Choroid plexus epithelial cell (primary cell): ENCODE measurements around the gene DMRTB1.

Source experiments
- DNase-seq: peaks from one replicate; pipeline ENCODE4 v3.0.0-alpha.2; 2010; ENCODE audit warnings: low read depth
- H3K4me3 ChIP-seq: 2 replicates; pipeline ENCODE4 v1.5.1; 2011; ENCODE audit warnings: low read depth, mild to moderate bottlenecking, control low read depth, low read length, moderate library complexity
- TF ChIP-seq, protein P1 (sequence below): conservative IDR thresholded peaks from 2 replicates; pipeline ENCODE4 v1.5.1; 2011; ENCODE audit warnings: low read depth, mild to moderate bottlenecking, control low read depth, inconsistent platforms, low read length, moderate library complexity

DMRTB1 gene

DNA sequence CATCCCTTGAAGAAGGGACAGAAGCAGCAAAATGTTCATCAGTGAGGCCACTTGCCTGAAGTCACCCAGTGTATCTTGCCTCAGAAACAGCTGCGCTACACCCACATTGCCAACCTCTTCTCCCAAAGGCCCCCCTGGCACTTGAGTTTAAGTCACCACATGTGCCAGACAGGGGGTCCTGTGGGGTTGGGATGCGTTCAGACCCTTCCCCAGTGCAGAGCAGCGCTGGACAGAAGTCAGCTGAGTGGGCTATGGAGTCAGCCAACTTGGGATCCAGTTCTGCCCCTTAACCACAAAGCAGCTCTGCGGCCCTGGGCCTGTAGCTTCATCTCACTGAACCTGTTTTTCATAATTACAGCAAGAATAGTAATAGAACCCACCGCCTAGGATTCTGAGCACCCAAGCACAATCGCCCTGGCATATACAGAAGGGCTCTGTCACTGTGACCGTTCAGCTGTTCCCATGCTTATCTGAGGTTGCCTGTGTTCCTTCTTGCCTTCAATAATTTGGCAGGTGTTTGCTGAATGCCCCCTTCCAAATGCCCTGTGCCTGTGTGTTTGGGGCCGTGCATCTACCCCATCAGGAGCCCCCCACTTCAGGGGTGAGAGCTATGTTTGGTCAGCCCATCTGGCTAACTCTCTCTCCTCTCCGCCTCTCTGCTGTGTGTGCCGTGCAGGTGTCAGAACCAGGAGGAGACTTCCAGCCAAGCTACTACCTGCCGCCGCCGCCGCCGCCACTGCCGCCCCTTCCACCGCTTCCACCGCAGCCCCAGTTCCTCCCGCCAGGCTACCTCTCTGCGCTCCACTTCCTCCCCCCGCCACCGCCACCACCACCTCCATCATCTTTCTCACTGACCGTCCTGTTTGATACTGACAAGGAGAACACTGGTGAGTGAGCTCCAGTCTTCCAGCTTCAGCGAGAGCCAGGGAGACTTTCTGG, 5.0 kb downstream of the DMRTB1 start:
- DNase-seq, result no peak
- TF ChIP-seq, protein P1, sequence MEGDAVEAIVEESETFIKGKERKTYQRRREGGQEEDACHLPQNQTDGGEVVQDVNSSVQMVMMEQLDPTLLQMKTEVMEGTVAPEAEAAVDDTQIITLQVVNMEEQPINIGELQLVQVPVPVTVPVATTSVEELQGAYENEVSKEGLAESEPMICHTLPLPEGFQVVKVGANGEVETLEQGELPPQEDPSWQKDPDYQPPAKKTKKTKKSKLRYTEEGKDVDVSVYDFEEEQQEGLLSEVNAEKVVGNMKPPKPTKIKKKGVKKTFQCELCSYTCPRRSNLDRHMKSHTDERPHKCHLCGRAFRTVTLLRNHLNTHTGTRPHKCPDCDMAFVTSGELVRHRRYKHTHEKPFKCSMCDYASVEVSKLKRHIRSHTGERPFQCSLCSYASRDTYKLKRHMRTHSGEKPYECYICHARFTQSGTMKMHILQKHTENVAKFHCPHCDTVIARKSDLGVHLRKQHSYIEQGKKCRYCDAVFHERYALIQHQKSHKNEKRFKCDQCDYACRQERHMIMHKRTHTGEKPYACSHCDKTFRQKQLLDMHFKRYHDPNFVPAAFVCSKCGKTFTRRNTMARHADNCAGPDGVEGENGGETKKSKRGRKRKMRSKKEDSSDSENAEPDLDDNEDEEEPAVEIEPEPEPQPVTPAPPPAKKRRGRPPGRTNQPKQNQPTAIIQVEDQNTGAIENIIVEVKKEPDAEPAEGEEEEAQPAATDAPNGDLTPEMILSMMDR, result no peak
- no peak overlapping the region for H3K4me3 ChIP-seq

DNA sequence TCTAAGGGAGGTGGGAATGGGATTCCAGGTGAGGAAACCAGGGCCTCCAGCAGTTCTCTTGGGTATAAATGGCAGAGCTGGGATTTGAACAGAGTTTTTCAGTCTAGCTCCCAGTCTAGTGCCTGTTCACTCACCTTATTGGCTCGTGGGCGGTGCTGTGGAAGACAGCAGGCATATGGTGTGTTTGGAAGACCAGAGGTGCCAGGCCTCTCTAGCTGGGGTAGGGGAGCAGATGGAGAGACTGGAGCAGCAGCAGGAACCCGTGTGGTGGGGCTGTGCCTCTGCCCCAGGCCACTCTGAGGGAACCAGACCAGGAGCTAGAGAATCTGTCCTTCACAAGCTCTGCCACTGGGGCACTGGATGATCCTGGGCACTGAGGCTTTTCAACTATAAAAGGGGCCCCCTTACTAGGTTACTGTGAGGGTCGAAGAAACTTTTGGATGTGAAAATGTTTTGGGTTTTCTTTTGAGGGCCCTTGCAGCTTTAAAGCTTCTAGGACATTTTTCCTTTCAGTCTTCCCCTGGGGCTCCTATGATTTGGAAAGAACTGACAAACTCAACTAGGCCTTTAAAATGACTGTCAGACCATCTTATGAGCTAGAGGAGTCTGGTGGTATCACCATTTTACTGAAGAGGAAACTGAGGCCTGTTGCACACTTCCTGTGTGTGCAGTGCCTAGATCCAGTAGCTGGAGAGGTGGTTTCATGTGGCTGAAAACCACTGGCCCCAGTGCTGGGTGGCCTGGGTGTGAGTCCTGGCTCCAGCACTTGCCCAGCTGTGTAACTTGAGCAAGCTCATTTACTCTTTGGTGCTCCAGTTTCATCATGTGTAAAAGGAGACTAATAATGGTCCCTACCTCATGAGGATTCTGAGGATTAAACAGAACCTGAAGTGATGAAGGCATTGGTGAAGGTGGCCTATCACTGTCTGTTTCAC, 6.1 kb downstream of the DMRTB1 start:
- H3K4me3 ChIP-seq, result no peak overlapping the region
- TF ChIP-seq, protein P1, result no peak
- DNase-seq, result no peak

DNA sequence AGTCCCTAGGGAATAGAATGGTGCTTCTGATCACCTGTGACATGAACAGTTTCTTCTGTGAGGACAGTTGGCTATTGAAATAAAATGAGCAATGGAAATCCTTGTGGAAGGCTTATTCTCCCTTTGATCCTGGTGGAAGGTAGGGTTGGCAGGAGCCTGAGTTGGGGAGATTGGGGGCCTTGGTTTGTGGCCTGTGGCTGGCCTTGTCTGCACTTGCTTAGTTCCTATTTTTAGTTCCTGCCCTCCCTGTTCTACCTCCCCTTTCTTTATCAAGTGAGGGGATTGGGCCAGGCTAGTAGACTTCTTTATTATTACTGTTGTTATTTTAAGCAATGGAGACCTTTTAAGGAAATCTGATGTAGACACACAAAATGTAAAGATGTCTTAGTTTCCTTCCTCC, 8.2 kb downstream of the DMRTB1 start:
- no peak overlapping the region for H3K4me3 ChIP-seq
- TF ChIP-seq, protein P1, result no peak
- no peak for DNase-seq

DNA sequence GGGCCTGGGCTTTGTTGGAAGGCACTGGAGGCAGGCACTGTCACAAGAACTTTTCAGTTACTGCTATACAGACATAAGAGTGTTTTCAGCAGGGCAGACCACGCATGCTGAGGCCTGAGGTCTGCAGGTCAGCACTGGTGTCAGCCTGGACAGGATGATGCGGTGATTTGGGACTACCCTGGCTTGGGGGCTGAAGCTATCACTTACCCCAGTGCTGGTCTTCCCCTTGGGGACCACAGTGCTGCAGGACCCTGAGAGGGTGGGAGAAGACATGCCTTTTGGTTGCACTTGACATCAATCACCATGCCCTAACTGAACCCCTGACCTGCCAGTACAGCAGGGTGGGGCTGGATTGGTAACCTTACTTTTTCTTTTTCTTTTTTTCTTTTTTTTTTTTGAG, 9.2 kb downstream of the DMRTB1 start:
- TF ChIP-seq, protein P1, result no peak
- H3K4me3 ChIP-seq, result no peak overlapping the region
- no peak for DNase-seq

DNA sequence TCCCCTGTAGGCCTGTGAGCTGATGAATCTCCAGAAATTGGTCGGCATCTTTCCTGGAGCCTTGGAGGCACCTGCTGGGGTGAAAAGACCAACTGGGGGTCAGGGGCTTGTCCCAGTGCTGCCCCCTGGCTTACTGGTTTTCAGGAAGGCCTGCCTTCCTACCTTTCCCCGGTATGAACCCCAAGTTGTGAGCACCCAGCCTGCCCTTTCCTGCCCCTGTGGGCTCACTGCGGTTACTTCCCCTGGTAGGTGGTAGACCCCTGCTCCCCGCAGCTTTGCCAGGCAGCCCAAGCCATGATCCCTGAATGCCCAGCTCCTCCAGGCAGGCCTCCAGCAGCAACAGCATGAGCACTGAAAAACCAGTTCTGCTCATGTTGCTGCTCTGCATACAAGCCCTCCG, 10.2 kb downstream of the DMRTB1 start:
- no peak for DNase-seq
- TF ChIP-seq, protein P1, result peak; percentile 9
- no peak overlapping the region for H3K4me3 ChIP-seq

DNA sequence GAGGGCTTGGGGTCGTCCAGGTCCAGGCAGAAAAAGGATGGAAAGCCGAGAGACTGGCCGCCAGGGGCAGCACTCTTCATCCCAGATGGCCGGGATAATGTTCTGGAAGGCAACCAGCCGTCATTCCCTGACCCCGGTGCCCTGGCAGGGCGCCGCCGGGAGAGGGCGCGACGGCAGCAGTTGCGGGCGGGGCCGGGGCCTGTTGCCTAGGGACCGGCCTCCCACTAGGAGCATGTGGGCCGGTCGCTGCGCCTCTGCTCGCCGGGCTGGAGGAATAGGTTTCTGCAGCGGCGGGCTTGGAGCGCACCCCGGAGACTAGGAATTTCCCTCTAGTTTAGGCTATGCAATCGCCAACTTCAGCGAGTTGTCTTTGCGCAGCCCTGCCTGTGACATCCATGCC, 11.0 kb downstream of the DMRTB1 start:
- TF ChIP-seq, protein P1, result peak; percentile 67
- DNase-seq, result peak; percentile 82
- H3K4me3 ChIP-seq, result peak overlapping the region; percentile 13
